Type B pancreatic cell (in vitro differentiated cells): ENCODE results near the gene ADAMTS17. TPM values are rescaled to one million over a fixed set of nuclear protein-coding genes. Genes with fewer than 3 reads are reported as not detected.

Experiments
- DNase-seq: peaks from one replicate; pipeline ENCODE4 v3.0.0; 2021; ENCODE audit warnings: mixed read lengths; ENCODE audit not compliant: unreplicated experiment; ENCODE audit errors: extremely low spot score
- H3K27ac Mint-ChIP-seq: 2 replicates; pipeline ENCODE4 v1.8.0; 2021; ENCODE audit warnings: mild to moderate bottlenecking, mixed read lengths
- H3K27me3 Mint-ChIP-seq: 2 replicates; pipeline ENCODE4 v1.8.0; 2021; ENCODE audit warnings: mixed read lengths
- H3K36me3 Mint-ChIP-seq: 2 replicates; pipeline ENCODE4 v1.8.0; 2021; ENCODE audit warnings: mixed read lengths
- H3K4me1 Mint-ChIP-seq: one replicate; pipeline ENCODE4 v1.8.0; 2021; ENCODE audit warnings: mixed read lengths; ENCODE audit not compliant: unreplicated experiment
- H3K4me3 Mint-ChIP-seq: 2 replicates; pipeline ENCODE4 v1.8.0; 2021; ENCODE audit warnings: mild to moderate bottlenecking, mixed read lengths
- H3K9me3 Mint-ChIP-seq: 2 replicates; pipeline ENCODE4 v1.8.0; 2021; ENCODE audit warnings: mixed read lengths
- CTCF ChIP-seq: fragments of 200-600 bp; sonication (generic); conservative IDR thresholded peaks from 2 replicates; pipeline ENCODE4 v1.5.0; 2021; ENCODE audit warnings: antibody characterized with exemption, mild to moderate bottlenecking
- total RNA-seq: library from RNA; stranded (reverse); gene quantifications from 2 replicates; pipeline ENCODE4 v1.2.1, GENCODE V29; 2021; ENCODE audit warnings: low replicate concordance

Gene ADAMTS17
- total RNA-seq, 1 donor from 2014 or later = 18.3 TPM

DNA sequence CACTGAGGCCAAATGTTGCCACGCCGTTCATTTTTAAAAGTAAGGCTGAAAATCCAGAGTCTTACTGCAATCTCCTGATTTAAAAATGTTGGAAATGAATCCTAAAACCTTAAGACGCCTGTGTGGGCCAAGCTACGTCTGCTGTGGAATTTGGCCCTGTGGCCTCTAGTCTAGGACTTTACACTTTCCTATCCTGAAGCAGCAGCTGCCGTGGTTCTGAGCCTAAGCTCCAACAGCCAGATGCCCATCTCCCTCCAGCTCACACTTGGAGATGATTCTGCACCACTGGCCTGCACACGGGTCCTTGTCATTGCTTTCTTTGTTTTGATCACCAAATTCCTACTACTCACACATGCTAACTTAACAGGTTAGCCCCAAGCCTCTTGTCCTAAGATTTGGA is 322.2 kb downstream of the ADAMTS17 start:
- TF ChIP-seq CTCF = no peak
- no peak for DNase-seq
- peak overlapping the region; percentile 29 for H3K27ac Mint-ChIP-seq
- peaks cover 14% of the 10 kb centered on the region for H3K9me3 Mint-ChIP-seq
- H3K4me1 Mint-ChIP-seq = peaks cover 15% of the 10 kb centered on the region
- H3K27me3 Mint-ChIP-seq = no peaks in the 10 kb centered on the region
- no peak overlapping the region for H3K4me3 Mint-ChIP-seq
- H3K36me3 Mint-ChIP-seq = peaks cover 4% of the 10 kb centered on the region

GRCh38 chr15:100018191-100018590 is 323.6 kb downstream of the ADAMTS17 start:
- H3K27me3 Mint-ChIP-seq = no peaks in the 10 kb centered on the region
- H3K36me3 Mint-ChIP-seq = peaks cover 4% of the 10 kb centered on the region
- TF ChIP-seq CTCF = no peak
- no peak for DNase-seq
- H3K4me3 Mint-ChIP-seq = no peak overlapping the region
- H3K27ac Mint-ChIP-seq = no peak overlapping the region
- peaks cover 15% of the 10 kb centered on the region for H3K4me1 Mint-ChIP-seq
- peaks cover 14% of the 10 kb centered on the region for H3K9me3 Mint-ChIP-seq

GRCh38 chr15:100017140-100017539 is 324.6 kb downstream of the ADAMTS17 start:
- DNase-seq = no peak
- no peak overlapping the region for H3K4me3 Mint-ChIP-seq
- peaks cover 3% of the 10 kb centered on the region for H3K27me3 Mint-ChIP-seq
- no peak for TF ChIP-seq CTCF
- H3K4me1 Mint-ChIP-seq = peaks cover 14% of the 10 kb centered on the region
- peaks cover 14% of the 10 kb centered on the region for H3K9me3 Mint-ChIP-seq
- H3K36me3 Mint-ChIP-seq = peaks cover 4% of the 10 kb centered on the region
- no peak overlapping the region for H3K27ac Mint-ChIP-seq

GRCh38 chr15:100016632-100017031 is 325.1 kb downstream of the ADAMTS17 start:
- Mint-ChIP-seq H3K4me1 (peaks cover 9% of the 10 kb centered on the region), H3K4me3 (no peak overlapping the region), H3K27ac (no peak overlapping the region), H3K36me3 (peaks cover 4% of the 10 kb centered on the region), H3K9me3 (peaks cover 14% of the 10 kb centered on the region), H3K27me3 (peaks cover 6% of the 10 kb centered on the region)
- TF ChIP-seq CTCF = no peak
- DNase-seq = no peak

DNA sequence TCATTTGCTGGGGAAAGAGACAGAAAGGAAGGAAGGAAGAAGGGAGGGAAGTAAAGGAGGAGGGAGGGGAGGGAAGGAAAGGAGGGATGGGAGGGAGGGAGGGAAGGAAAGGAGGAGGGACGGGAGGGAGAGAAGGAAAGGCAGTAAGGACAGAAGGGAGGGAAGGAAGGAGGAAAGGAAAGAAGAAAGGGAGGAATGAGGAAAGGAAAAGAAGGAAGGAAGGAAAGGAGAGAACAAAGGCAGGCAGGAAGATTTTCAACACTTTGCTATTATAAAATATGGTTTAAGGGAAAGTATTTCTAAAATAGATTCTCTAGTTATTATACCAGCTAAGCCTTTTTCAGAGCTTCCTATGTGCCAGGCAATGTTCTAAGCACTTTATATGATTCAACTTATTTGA is 330.5 kb downstream of the ADAMTS17 start:
- H3K27ac Mint-ChIP-seq = no peak overlapping the region
- H3K4me1 Mint-ChIP-seq = no peaks in the 10 kb centered on the region
- peaks cover 4% of the 10 kb centered on the region for H3K9me3 Mint-ChIP-seq
- peaks cover 11% of the 10 kb centered on the region for H3K27me3 Mint-ChIP-seq
- no peaks in the 10 kb centered on the region for H3K36me3 Mint-ChIP-seq
- no peak overlapping the region for H3K4me3 Mint-ChIP-seq
- TF ChIP-seq CTCF = no peak
- DNase-seq = no peak

- TF ChIP-seq CTCF = no peak
- H3K9me3 Mint-ChIP-seq = no peaks in the 10 kb centered on the region
- H3K4me1 Mint-ChIP-seq = peaks cover 7% of the 10 kb centered on the region
- H3K36me3 Mint-ChIP-seq = no peaks in the 10 kb centered on the region
- H3K27ac Mint-ChIP-seq = no peak overlapping the region
- H3K27me3 Mint-ChIP-seq = peaks cover 11% of the 10 kb centered on the region
- no peak overlapping the region for H3K4me3 Mint-ChIP-seq
- no peak for DNase-seq
Observed at GRCh38 chr15:100009372-100009771, 332.4 kb downstream of the ADAMTS17 start.
